ENCODE data around the gene FBXO41.
A peak's percentile ranks its signal among the peaks of the same experiment; 100 is the strongest.

Gene FBXO41

GRCh38 chr2:73244580-73244979, 39.7 kb downstream of the FBXO41 start:
- no peak for DNase-seq (ENCODE audit: low read depth)

- DNase-seq (ENCODE audit: low read depth), result no peak
Measured at GRCh38 chr2:73243884-73244570, 40.3 kb downstream of the FBXO41 start.

GRCh38 chr2:73239776-73240175, 44.5 kb downstream of the FBXO41 start:
- DNase-seq (ENCODE audit: low read depth), result no peak

- no peak for DNase-seq (ENCODE audit: low read depth)
Measured at GRCh38 chr2:73238976-73239375, 45.3 kb downstream of the FBXO41 start.

GRCh38 chr2:73238149-73238548, 46.1 kb downstream of the FBXO41 start:
- no peak for DNase-seq (ENCODE audit: low read depth)

GRCh38 chr2:73237168-73237567, 47.1 kb downstream of the FBXO41 start:
- no peak for DNase-seq (ENCODE audit: low read depth)

GRCh38 chr2:73235315-73236028, 48.8 kb downstream of the FBXO41 start:
- no peak for DNase-seq (ENCODE audit: low read depth)

- DNase-seq (ENCODE audit: low read depth), result peak; percentile 75
Measured at GRCh38 chr2:73233932-73234832, 50.1 kb downstream of the FBXO41 start, which contains the start of gene CCT7. Gene CCT7, plus strand, starts transcription at chr2:73234308. Its CDS starts 71 bp downstream, at chr2:73234379.

GRCh38 chr2:73233154-73233931, 50.9 kb downstream of the FBXO41 start, which contains the start of gene PRADC1:
Gene PRADC1, minus strand, starts transcription at chr2:73233239. Its CDS starts 79 bp downstream, at chr2:73233160.
- peak; percentile 88 for DNase-seq (ENCODE audit: low read depth)

GRCh38 chr2:73232403-73233153, 51.7 kb downstream of the FBXO41 start:
- DNase-seq (ENCODE audit: low read depth), result no peak

- DNase-seq (ENCODE audit: low read depth), result no peak
Measured at GRCh38 chr2:73228631-73229030, 55.6 kb downstream of the FBXO41 start.

- DNase-seq (ENCODE audit: low read depth), result no peak
Measured at GRCh38 chr2:73227086-73227485, 57.2 kb downstream of the FBXO41 start.

- no peak for DNase-seq (ENCODE audit: low read depth)
Measured at GRCh38 chr2:73225513-73226360, 58.5 kb downstream of the FBXO41 start.

- no peak for DNase-seq (ENCODE audit: low read depth)
Measured at GRCh38 chr2:73223821-73224220, 60.5 kb downstream of the FBXO41 start.

- DNase-seq (ENCODE audit: low read depth), result no peak
Measured at GRCh38 chr2:73218298-73218697, 66.0 kb downstream of the FBXO41 start.

GRCh38 chr2:73217826-73218225, 66.5 kb downstream of the FBXO41 start:
- no peak for DNase-seq (ENCODE audit: low read depth)

GRCh38 chr2:73217160-73217559, 67.1 kb downstream of the FBXO41 start:
- no peak for DNase-seq (ENCODE audit: low read depth)

GRCh38 chr2:73215254-73215653, 69.0 kb downstream of the FBXO41 start:
- no peak for DNase-seq (ENCODE audit: low read depth)

- DNase-seq (ENCODE audit: low read depth), result peak; percentile 87
Measured at GRCh38 chr2:73214120-73215035, 69.9 kb downstream of the FBXO41 start, which contains the start of gene SMYD5. Gene SMYD5, plus strand, starts transcription at chr2:73214245. Its CDS starts 22 bp downstream, at chr2:73214267.
